Endothelial cell of umbilical vein (primary cell): ENCODE measurements around the gene MID1. TPM values are rescaled to one million over a fixed set of nuclear protein-coding genes. Genes with fewer than 3 reads are reported as not detected.

Source experiments
- BruUV-seq: library from RNA; stranded (reverse); fragments of 400-500 nt; replicated peaks from 2 replicates; lab custom pipeline; 2021; lab: Mats Ljungman, UMichigan
- CTCF ChIA-PET: fragments of 300-600, 350-600 bp; sonication (Branson Sonifier 250); formaldehyde crosslinking; loops from one replicate; lab custom pipeline; 2021; ENCODE audit warnings: antibody characterized with exemption, inconsistent platforms; lab: Charles Lee
- POLR2A ChIA-PET: fragments of 300-600, 350-600 bp; sonication (Branson Sonifier 250); formaldehyde crosslinking; loops from one replicate; lab custom pipeline; 2021; ENCODE audit warnings: antibody characterized with exemption, inconsistent platforms; lab: Charles Lee
- DNase-seq: peaks from one replicate; pipeline ENCODE4 v3.0.0-alpha.2; 2011; ENCODE audit warnings: low read depth, low spot score
- FAIRE-seq: peaks from 2 replicates; lab custom pipeline; 2011; peaks lifted over from hg19 to GRCh38; lab: Jason Lieb, UNC
- H2AFZ ChIP-seq: 2 replicates; pipeline ENCODE4 v1.6.0; 2012; ENCODE audit warnings: low read depth, low read length, control low read depth, inconsistent platforms
- H3K27ac ChIP-seq: 2 replicates; pipeline ENCODE4 v1.5.1; 2011; ENCODE audit warnings: low read depth, mild to moderate bottlenecking, control low read depth, low read length, moderate library complexity; ENCODE audit not compliant: insufficient read depth
- H3K27me3 ChIP-seq, 2 experiments: 2 replicates each; pipeline versions ENCODE4 v1.6.0 to v1.6.1; 2011; ENCODE audit warnings: low read length in 2 of 2, mixed read lengths in 1 of 2; ENCODE audit not compliant: control insufficient read depth in 2 of 2, insufficient read depth in 2 of 2
- H3K36me3 ChIP-seq, 2 experiments: 2 replicates in 1 of 2; 3 replicates in 1 of 2; pipeline ENCODE4 v1.5.1; 2011; ENCODE audit warnings: low read length in 2 of 2, mild to moderate bottlenecking in 1 of 2, moderate library complexity in 1 of 2; ENCODE audit not compliant: control insufficient read depth in 2 of 2, insufficient read depth in 2 of 2; ENCODE audit errors: extremely low read depth in 1 of 2
- H3K4me1 ChIP-seq: 3 replicates; pipeline ENCODE4 v1.5.1; 2011; ENCODE audit warnings: mild to moderate bottlenecking, low read length; ENCODE audit not compliant: control insufficient read depth, insufficient read depth; ENCODE audit errors: extremely low read depth
- H3K4me2 ChIP-seq: 2 replicates; pipeline ENCODE4 v1.6.1; 2011; ENCODE audit warnings: low read length, control low read depth, mixed read lengths; ENCODE audit not compliant: insufficient read depth
- H3K4me3 ChIP-seq, 3 experiments: fragments of 200-600 bp in 1 of 3; sonication (generic), shearing (Covaris generic) in 1 of 3; replicated peaks in 1 of 3; 2 replicates each; pipeline ENCODE4 v1.5.1; 2011 to 2016; ENCODE audit warnings: control low read depth in 3 of 3, low read length in 3 of 3, mild to moderate bottlenecking in 2 of 3, inconsistent platforms in 1 of 3, low read depth in 1 of 3, moderate library complexity in 1 of 3; ENCODE audit not compliant: insufficient read depth in 1 of 3
- H3K79me2 ChIP-seq: 2 replicates; pipeline ENCODE4 v1.6.0; 2012; ENCODE audit warnings: low read length, inconsistent platforms; ENCODE audit not compliant: control insufficient read depth, insufficient read depth
- H3K9ac ChIP-seq: replicated peaks from 2 replicates; pipeline ENCODE3; 2011; ENCODE audit warnings: low read length, control low read depth; ENCODE audit not compliant: insufficient read depth; ENCODE audit errors: extremely low read depth
- H3K9me1 ChIP-seq: replicated peaks from 3 replicates; pipeline ENCODE4 v1.6.0; 2011; ENCODE audit warnings: mild to moderate bottlenecking, low read length; ENCODE audit not compliant: control insufficient read depth, insufficient read depth; ENCODE audit errors: extremely low read depth
- H3K9me3 ChIP-seq: replicated peaks from 2 replicates; pipeline ENCODE4 v1.5.1; 2012; ENCODE audit warnings: low read length, inconsistent platforms; ENCODE audit not compliant: control insufficient read depth, insufficient read depth
- H4K20me1 ChIP-seq: replicated peaks from 2 replicates; pipeline ENCODE3; 2011; ENCODE audit warnings: mild to moderate bottlenecking, low read length; ENCODE audit not compliant: control insufficient read depth, insufficient read depth; ENCODE audit errors: extremely low read depth
- EZH2 ChIP-seq: IDR thresholded peaks from 2 replicates; pipeline ENCODE4 v1.6.1; 2012; ENCODE audit warnings: borderline replicate concordance, low read depth, mild to moderate bottlenecking, moderate library complexity, low read length, inconsistent platforms; ENCODE audit not compliant: severe bottlenecking
- FOS ChIP-seq: IDR thresholded peaks from 2 replicates; pipeline ENCODE4 v1.6.1; 2011; ENCODE audit warnings: mild to moderate bottlenecking, low read length, moderate library complexity, borderline replicate concordance; ENCODE audit not compliant: insufficient read depth
- GATA2 ChIP-seq: IDR thresholded peaks from 2 replicates; pipeline ENCODE4 v1.7.0; 2011; ENCODE audit warnings: low read depth, mild to moderate bottlenecking, moderate library complexity, mixed read lengths, low read length; ENCODE audit not compliant: insufficient read length, insufficient read depth
- JUN ChIP-seq: IDR thresholded peaks from 2 replicates; pipeline ENCODE4 v1.6.1; 2011; ENCODE audit warnings: borderline replicate concordance, low read depth; ENCODE audit not compliant: insufficient read length, insufficient read depth
- MYC ChIP-seq: IDR thresholded peaks from one replicate; pipeline ENCODE4 v1.6.1; 2011; ENCODE audit warnings: mild to moderate bottlenecking, low read depth, low read length
- POLR2A ChIP-seq: IDR thresholded peaks from 2 replicates; pipeline ENCODE4 v1.6.1; 2012; ENCODE audit warnings: low read depth, mild to moderate bottlenecking, control low read depth, low read length
- POLR2AphosphoS5 ChIP-seq: IDR thresholded peaks from 2 replicates; pipeline ENCODE4 v1.6.1; 2012; ENCODE audit warnings: low read depth, mild to moderate bottlenecking, control low read depth, low read length, moderate library complexity; ENCODE audit not compliant: insufficient read depth
- dilution Hi-C: fragments of 300-500 bp; cut with MboI; formaldehyde crosslinking; loops from one replicate; pipeline ENCODE4 v1.15.0; 2019; ENCODE audit warnings: low sequenced_read_pairs; ENCODE audit not compliant: extremely low pct_ligation_motif_present
- intact Hi-C: fragments of 100-400 bp; cut with micrococcal nuclease; formaldehyde crosslinking; loops from one replicate; pipeline ENCODE4 v1.10.0; 2022
- polyA plus RNA-seq, 4 experiments: library from polyadenylated mRNA; depleted of rRNA in 3 of 4; stranded (reverse) in 3 of 4; unstranded in 1 of 4; fragments of >200 nt; gene quantifications; 2 replicates each; pipeline versions ENCODE4 v1.2.1 to v1.2.3, GENCODE V29; 2011 to 2012; ENCODE audit warnings: missing spikeins in 1 of 4
- total RNA-seq: library from RNA; stranded (reverse); gene quantifications from 2 replicates; pipeline ENCODE4 v1.2.3, GENCODE V29; 2021
- TF ChIP-seq, protein P1 (sequence below), 2 donors: IDR thresholded peaks; 1 replicate in 1 of 2; 2 replicates in 1 of 2; pipeline ENCODE4 v1.5.1; 2011; ENCODE audit warnings: low read length in 2 of 2, mild to moderate bottlenecking in 2 of 2, moderate library complexity in 2 of 2, control low read depth in 1 of 2, inconsistent platforms in 1 of 2, low read depth in 1 of 2; ENCODE audit not compliant: insufficient read depth in 1 of 2; ENCODE audit errors: extremely low read depth in 1 of 2
- TF ChIP-seq, protein P2 (sequence below): IDR thresholded peaks from 2 replicates; pipeline ENCODE4 v1.6.1; 2011; ENCODE audit not compliant: insufficient read depth, insufficient read length

The MID1 gene
- total and polyA plus RNA-seq, 2 donors (not counting 3 experiments of a cell fraction or from before 2014, with no cell fraction given) = 21.3 to 29.8 TPM

DNA sequence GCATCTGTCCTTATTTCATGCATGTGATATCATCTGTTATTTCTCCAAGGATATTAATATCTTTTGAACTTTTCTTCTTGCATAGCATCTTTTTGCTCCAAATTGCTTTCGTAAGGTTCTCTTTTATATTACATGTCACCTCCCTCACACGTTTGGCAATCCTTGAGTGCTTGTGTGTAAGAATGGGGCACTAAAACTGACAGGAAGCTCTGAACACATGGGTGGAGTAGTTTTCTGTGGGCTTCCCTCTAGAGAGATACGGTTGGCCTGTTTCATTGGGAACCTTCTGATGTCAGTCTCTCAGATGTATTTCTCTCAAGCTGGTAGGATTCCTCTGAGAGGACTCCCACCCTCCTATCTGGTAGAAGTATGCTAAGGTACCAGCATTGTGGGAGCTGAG is 223.0 kb downstream of the MID1 start:
- no peak overlapping the region for H3K4me2 ChIP-seq
- no peaks in the 10 kb centered on the region for H3K79me2 ChIP-seq
- no peaks in the 10 kb centered on the region for H3K27me3 ChIP-seq
- no TSS peak for BruUV-seq
- H3K4me3 ChIP-seq = no peak overlapping the region
- no peaks in the 10 kb centered on the region for H3K4me1 ChIP-seq
- no peak overlapping the region for H3K27ac ChIP-seq
- dilution Hi-C loops (no loop called here), intact Hi-C loops (no loop called here)
- H3K9me1 ChIP-seq = no peaks in the 10 kb centered on the region
- H4K20me1 ChIP-seq = no peaks in the 10 kb centered on the region
- no peaks in the 10 kb centered on the region for H3K36me3 ChIP-seq
- DNase-seq (no peak), FAIRE-seq (no peak)
- no peak overlapping the region for H2AFZ ChIP-seq
- CTCF ChIA-PET = no interaction called here
- no peak overlapping the region for H3K9ac ChIP-seq
- POLR2A ChIA-PET = no interaction called here
- no peak for TF ChIP-seq FOS
- no peak for TF ChIP-seq POLR2AphosphoS5
- TF ChIP-seq GATA2 = no peak
- TF ChIP-seq, protein P1, sequence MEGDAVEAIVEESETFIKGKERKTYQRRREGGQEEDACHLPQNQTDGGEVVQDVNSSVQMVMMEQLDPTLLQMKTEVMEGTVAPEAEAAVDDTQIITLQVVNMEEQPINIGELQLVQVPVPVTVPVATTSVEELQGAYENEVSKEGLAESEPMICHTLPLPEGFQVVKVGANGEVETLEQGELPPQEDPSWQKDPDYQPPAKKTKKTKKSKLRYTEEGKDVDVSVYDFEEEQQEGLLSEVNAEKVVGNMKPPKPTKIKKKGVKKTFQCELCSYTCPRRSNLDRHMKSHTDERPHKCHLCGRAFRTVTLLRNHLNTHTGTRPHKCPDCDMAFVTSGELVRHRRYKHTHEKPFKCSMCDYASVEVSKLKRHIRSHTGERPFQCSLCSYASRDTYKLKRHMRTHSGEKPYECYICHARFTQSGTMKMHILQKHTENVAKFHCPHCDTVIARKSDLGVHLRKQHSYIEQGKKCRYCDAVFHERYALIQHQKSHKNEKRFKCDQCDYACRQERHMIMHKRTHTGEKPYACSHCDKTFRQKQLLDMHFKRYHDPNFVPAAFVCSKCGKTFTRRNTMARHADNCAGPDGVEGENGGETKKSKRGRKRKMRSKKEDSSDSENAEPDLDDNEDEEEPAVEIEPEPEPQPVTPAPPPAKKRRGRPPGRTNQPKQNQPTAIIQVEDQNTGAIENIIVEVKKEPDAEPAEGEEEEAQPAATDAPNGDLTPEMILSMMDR (IDR thresholded peaks at IDR 0.05; ENCODE audit: extremely low read depth in 1 of 2, insufficient read depth in 1 of 2, low read depth in 1 of 2, low read length in 2 of 2) = no peak
- no peak for TF ChIP-seq POLR2A
- no peak for TF ChIP-seq EZH2
- TF ChIP-seq, protein P2, sequence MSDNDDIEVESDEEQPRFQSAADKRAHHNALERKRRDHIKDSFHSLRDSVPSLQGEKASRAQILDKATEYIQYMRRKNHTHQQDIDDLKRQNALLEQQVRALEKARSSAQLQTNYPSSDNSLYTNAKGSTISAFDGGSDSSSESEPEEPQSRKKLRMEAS = no peak
- no peak for TF ChIP-seq JUN
- TF ChIP-seq MYC = no peak
- H3K9me3 ChIP-seq = no peaks in the 10 kb centered on the region
